ENCODE results near the gene PDGFD. TPM values are rescaled to one million over a fixed set of nuclear protein-coding genes. Genes with fewer than 3 reads are reported as not detected.
A peak's percentile ranks its signal among the peaks of the same experiment; 100 is the strongest.

Gene PDGFD
- total and polyA plus RNA-seq, 8 donors, result 9.9 to 52.1 (median 20.2) TPM

- ATAC-seq, result peak in 1 of 4 donors; percentile 52
These were observed 73.2 kb downstream of the PDGFD start for GRCh38 chr11:104090767-104091166.

DNA sequence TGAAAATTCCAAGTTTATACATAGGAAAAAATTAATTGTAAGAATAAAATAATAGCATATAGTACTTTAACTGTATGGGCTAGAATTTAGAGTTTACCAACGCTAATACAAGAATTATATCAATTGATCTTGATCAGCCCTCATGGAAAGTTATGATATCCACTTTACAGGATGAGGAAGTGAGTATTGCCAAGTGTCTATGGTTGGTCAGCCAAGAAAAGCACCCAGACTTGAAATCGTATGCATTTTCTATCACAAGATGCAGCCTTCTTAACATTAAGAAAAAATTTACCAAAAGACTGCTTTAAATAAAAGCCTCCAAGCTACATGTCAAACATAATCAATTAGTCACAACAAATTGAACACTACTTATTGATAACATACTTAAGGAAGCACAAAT lies 74.5 kb downstream of the PDGFD start:
- no peaks in the 10 kb centered on the region for H3K36me3 ChIP-seq
- FAIRE-seq, result no peak
- ATAC-seq, result no peak
- no peak overlapping the region for H3K27ac ChIP-seq
- intact Hi-C loops (cut with DNase I), result no loop called here
- TF ChIP-seq CTCF (IDR thresholded peaks at IDR 0.05), result no peak
- no peak overlapping the region for H3K4me3 ChIP-seq
- WGBS, 2 donors, result 58 to 77% methylated on average over 2 of the region's 2 CpGs
- no peaks in the 10 kb centered on the region for H3K9me3 ChIP-seq
- no peak for DNase-seq
- H3K27me3 ChIP-seq, result no peaks in the 10 kb centered on the region
- H3K4me1 ChIP-seq, result peaks cover 0 to 3% (median 0%) of the 10 kb centered on the region in 3 donors

More at GRCh38 chr11:104090767-104091166, 73.2 kb downstream of the PDGFD start:
- Histone ChIP-seq H3K27ac (no peak overlapping the region), H3K9me3 (no peaks in the 10 kb centered on the region), H3K36me3 (no peaks in the 10 kb centered on the region), H3K27me3 (no peaks in the 10 kb centered on the region), H3K4me1 (peaks cover 0 to 3% (median 0%) of the 10 kb centered on the region in 3 donors), H3K4me3 (no peak overlapping the region)
- FAIRE-seq (no peak), DNase-seq (no peak)
- TF ChIP-seq CTCF (IDR thresholded peaks at IDR 0.05), result no peak
- 39% methylated on average over 3 of the region's 3 CpGs for WGBS, 2 donors
- intact Hi-C loops (cut with DNase I), result no loop called here

- no peak for TF ChIP-seq CTCF (IDR thresholded peaks at IDR 0.05)
- Histone ChIP-seq H3K27ac (no peak overlapping the region), H3K4me1 (no peaks in the 10 kb centered on the region), H3K4me3 (no peak overlapping the region), H3K9me3 (no peaks in the 10 kb centered on the region), H3K27me3 (no peaks in the 10 kb centered on the region), H3K36me3 (no peaks in the 10 kb centered on the region)
- 32 to 50% methylated on average over 5 of the region's 5 CpGs for WGBS, 2 donors
- no peak for DNase-seq
- FAIRE-seq, result no peak
- ATAC-seq, result no peak
- intact Hi-C loops (cut with DNase I), result no loop called here
These were observed 77.3 kb downstream of the PDGFD start for GRCh38 chr11:104086621-104087020.

- no peaks in the 10 kb centered on the region for H3K9me3 ChIP-seq
- no peaks in the 10 kb centered on the region for H3K4me1 ChIP-seq
- FAIRE-seq (no peak), DNase-seq (no peak), ATAC-seq (no peak)
- TF ChIP-seq CTCF (IDR thresholded peaks at IDR 0.05), result no peak
- intact Hi-C loops (cut with DNase I), result no loop called here
- no peak overlapping the region for H3K27ac ChIP-seq
- no peaks in the 10 kb centered on the region for H3K36me3 ChIP-seq
- no peaks in the 10 kb centered on the region for H3K27me3 ChIP-seq
- no peak overlapping the region for H3K4me3 ChIP-seq
These were observed 85.0 kb downstream of the PDGFD start for GRCh38 chr11:104078995-104079394.

- ATAC-seq (no peak), DNase-seq (no peak), FAIRE-seq (no peak)
- intact Hi-C loops (cut with DNase I), result no loop called here
- Histone ChIP-seq H3K27ac (no peak overlapping the region), H3K4me3 (no peak overlapping the region), H3K36me3 (no peaks in the 10 kb centered on the region), H3K9me3 (no peaks in the 10 kb centered on the region), H3K27me3 (no peaks in the 10 kb centered on the region), H3K4me1 (no peaks in the 10 kb centered on the region)
- TF ChIP-seq CTCF (IDR thresholded peaks at IDR 0.05), result no peak
- WGBS, 2 donors, result 68 to 77% methylated on average over 4 of the region's 4 CpGs
These were observed 85.7 kb downstream of the PDGFD start for GRCh38 chr11:104078245-104078644.
